AG09319 (cell line): Measurements from ENCODE around the gene RFX3.

Source experiments
- DNase-seq: peaks from one replicate; pipeline ENCODE4 v3.0.0-alpha.2; 2010; ENCODE audit warnings: low read depth; ENCODE audit errors: extremely low read depth
- CTCF ChIP-seq: IDR thresholded peaks from 2 replicates; pipeline ENCODE4 v1.5.1; 2011; ENCODE audit warnings: low read depth, mild to moderate bottlenecking, inconsistent platforms, low read length, moderate library complexity

RFX3 gene

GRCh38 chr9:3337515-3338225, 188.1 kb downstream of the RFX3 start:
- peak; percentile 7 for DNase-seq

GRCh38 chr9:3336951-3337350, 188.8 kb downstream of the RFX3 start:
- no peak for DNase-seq
- no peak for TF ChIP-seq CTCF

More at GRCh38 chr9:3337515-3338225, 188.1 kb downstream of the RFX3 start:
- TF ChIP-seq CTCF, result no peak

- TF ChIP-seq CTCF, result no peak
- no peak for DNase-seq
Measured at GRCh38 chr9:3332802-3333201, 193.0 kb downstream of the RFX3 start.

GRCh38 chr9:3331801-3332200, 194.0 kb downstream of the RFX3 start:
- TF ChIP-seq CTCF, result peak; percentile 4
- no peak for DNase-seq

GRCh38 chr9:3330792-3331420, 194.9 kb downstream of the RFX3 start:
- no peak for TF ChIP-seq CTCF
- DNase-seq, result no peak

GRCh38 chr9:3329361-3329760, 196.4 kb downstream of the RFX3 start:
- TF ChIP-seq CTCF, result no peak
- DNase-seq, result no peak

GRCh38 chr9:3323714-3324113, 202.1 kb downstream of the RFX3 start:
- no peak for TF ChIP-seq CTCF
- no peak for DNase-seq
